ENCODE measurements around the gene MOGAT2.

DNA sequence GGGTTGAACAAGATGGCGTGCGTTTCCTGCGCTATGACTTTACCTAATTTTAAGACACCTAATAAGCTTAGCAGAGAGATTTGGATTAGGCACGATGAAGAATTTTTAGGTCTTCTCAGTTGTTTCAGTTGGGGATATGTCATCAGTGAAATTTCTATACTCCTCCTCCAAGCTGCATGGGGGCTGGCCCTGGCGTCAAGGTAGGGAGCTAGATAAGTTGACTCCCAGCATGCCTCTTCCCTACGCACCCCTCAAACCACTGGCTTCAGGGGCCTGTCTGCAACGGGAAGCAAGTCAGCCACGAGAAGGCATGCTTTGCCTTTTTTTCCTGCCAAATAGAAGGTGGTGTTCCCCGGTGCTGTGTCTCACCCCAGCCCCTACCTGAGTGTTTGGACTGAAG, 64.2 kb downstream of the MOGAT2 start:
- TF ChIP-seq TCF12 (IDR thresholded peaks at IDR 0.05) (no peak), JUND (IDR thresholded peaks at IDR 0.05) (no peak), GABPA (IDR thresholded peaks at IDR 0.05; ENCODE audit: low read depth) (no peak), MEF2A (IDR thresholded peaks at IDR 0.05; ENCODE audit: borderline replicate concordance, low read depth) (no peak)
- TF ChIP-seq, protein P1, sequence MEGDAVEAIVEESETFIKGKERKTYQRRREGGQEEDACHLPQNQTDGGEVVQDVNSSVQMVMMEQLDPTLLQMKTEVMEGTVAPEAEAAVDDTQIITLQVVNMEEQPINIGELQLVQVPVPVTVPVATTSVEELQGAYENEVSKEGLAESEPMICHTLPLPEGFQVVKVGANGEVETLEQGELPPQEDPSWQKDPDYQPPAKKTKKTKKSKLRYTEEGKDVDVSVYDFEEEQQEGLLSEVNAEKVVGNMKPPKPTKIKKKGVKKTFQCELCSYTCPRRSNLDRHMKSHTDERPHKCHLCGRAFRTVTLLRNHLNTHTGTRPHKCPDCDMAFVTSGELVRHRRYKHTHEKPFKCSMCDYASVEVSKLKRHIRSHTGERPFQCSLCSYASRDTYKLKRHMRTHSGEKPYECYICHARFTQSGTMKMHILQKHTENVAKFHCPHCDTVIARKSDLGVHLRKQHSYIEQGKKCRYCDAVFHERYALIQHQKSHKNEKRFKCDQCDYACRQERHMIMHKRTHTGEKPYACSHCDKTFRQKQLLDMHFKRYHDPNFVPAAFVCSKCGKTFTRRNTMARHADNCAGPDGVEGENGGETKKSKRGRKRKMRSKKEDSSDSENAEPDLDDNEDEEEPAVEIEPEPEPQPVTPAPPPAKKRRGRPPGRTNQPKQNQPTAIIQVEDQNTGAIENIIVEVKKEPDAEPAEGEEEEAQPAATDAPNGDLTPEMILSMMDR (IDR thresholded peaks at IDR 0.05): no peak
- TF ChIP-seq, protein P2, sequence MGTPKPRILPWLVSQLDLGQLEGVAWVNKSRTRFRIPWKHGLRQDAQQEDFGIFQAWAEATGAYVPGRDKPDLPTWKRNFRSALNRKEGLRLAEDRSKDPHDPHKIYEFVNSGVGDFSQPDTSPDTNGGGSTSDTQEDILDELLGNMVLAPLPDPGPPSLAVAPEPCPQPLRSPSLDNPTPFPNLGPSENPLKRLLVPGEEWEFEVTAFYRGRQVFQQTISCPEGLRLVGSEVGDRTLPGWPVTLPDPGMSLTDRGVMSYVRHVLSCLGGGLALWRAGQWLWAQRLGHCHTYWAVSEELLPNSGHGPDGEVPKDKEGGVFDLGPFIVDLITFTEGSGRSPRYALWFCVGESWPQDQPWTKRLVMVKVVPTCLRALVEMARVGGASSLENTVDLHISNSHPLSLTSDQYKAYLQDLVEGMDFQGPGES (IDR thresholded peaks at IDR 0.05; ENCODE audit: low read depth, low read length): no peak
- TF ChIP-seq, protein P3, sequence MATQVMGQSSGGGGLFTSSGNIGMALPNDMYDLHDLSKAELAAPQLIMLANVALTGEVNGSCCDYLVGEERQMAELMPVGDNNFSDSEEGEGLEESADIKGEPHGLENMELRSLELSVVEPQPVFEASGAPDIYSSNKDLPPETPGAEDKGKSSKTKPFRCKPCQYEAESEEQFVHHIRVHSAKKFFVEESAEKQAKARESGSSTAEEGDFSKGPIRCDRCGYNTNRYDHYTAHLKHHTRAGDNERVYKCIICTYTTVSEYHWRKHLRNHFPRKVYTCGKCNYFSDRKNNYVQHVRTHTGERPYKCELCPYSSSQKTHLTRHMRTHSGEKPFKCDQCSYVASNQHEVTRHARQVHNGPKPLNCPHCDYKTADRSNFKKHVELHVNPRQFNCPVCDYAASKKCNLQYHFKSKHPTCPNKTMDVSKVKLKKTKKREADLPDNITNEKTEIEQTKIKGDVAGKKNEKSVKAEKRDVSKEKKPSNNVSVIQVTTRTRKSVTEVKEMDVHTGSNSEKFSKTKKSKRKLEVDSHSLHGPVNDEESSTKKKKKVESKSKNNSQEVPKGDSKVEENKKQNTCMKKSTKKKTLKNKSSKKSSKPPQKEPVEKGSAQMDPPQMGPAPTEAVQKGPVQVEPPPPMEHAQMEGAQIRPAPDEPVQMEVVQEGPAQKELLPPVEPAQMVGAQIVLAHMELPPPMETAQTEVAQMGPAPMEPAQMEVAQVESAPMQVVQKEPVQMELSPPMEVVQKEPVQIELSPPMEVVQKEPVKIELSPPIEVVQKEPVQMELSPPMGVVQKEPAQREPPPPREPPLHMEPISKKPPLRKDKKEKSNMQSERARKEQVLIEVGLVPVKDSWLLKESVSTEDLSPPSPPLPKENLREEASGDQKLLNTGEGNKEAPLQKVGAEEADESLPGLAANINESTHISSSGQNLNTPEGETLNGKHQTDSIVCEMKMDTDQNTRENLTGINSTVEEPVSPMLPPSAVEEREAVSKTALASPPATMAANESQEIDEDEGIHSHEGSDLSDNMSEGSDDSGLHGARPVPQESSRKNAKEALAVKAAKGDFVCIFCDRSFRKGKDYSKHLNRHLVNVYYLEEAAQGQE (IDR thresholded peaks at IDR 0.05; ENCODE audit: low read depth, low read length): no peak

Data from SK-N-SH (cell line).